ENCODE data around the gene NIFK. TPM values are rescaled to one million over a fixed set of nuclear protein-coding genes. Genes with fewer than 3 reads are reported as not detected.

The NIFK gene
- total RNA-seq, 2 experiments from 2014 or later, result 78.1 to 107 TPM

GRCh38 chr2:121771976-121772742, 35.5 kb upstream of the NIFK start:
- no peaks in the 10 kb centered on the region for H3K9me2 ChIP-seq (ENCODE audit: insufficient read depth, low read length)
- no peaks in the 10 kb centered on the region for H4K20me1 ChIP-seq (ENCODE audit: insufficient read depth, low read length)
- POLR2A ChIA-PET, result interaction anchor here (0.5 to 2.1 kb wide), 20 partner anchors 12 to 321 kb away, joined by 3 to 42 read pairs (median 4); partner anchors contain the start of genes NIFK and TSN
- peak overlapping the region; percentile 43 for H3K4me3 ChIP-seq (ENCODE audit: low read depth, low read length, poor library complexity, severe bottlenecking)
- H3K36me3 ChIP-seq (ENCODE audit: insufficient read depth, low read length), result peaks cover 26% of the 10 kb centered on the region
- CTCF ChIA-PET (ENCODE audit: unreplicated experiment), result interaction anchor here (0.7 to 2.1 kb wide), 4 partner anchors 31 to 125 kb away, joined by 3 to 7 read pairs (median 4); partner anchors contain the start of gene NIFK
- intact Hi-C loops (cut with micrococcal nuclease; ENCODE audit: unreplicated experiment), result loop anchor here (1.0 to 5.0 kb wide), 2 partner anchors 32 to 45 kb away; no protein-coding TSS in a partner anchor
- TF ChIP-seq CTCF (conservative IDR thresholded peaks at IDR 0.05; ENCODE audit: low read length), result no peak
- TF ChIP-seq EZH2phosphoT487 (IDR thresholded peaks at IDR 0.05; ENCODE audit: borderline replicate concordance, low read depth, low read length), result no peak
- H2AFZ ChIP-seq (ENCODE audit: low read length), result peak overlapping the region; percentile 73
- peak overlapping the region; percentile 65 for H3K4me2 ChIP-seq (ENCODE audit: low read length)
- DNase-seq (ENCODE audit: low spot score), result peak; percentile 81
- peaks cover 27% of the 10 kb centered on the region for H3K4me1 ChIP-seq (ENCODE audit: insufficient read depth, low read length, poor library complexity, severe bottlenecking)
- H3K79me2 ChIP-seq (ENCODE audit: insufficient read depth, low read depth, low read length), result no peaks in the 10 kb centered on the region
- peak overlapping the region; percentile 87 for H3K27ac ChIP-seq (ENCODE audit: low read depth, low read length, poor library complexity, severe bottlenecking)
- BruUV-seq (replicated peaks), result no TSS peak
- no peaks in the 10 kb centered on the region for H3K9me3 ChIP-seq (ENCODE audit: low read length)

GRCh38 chr2:121768143-121768755, 31.6 kb upstream of the NIFK start:
- intact Hi-C loops (cut with micrococcal nuclease; ENCODE audit: unreplicated experiment), result no loop called here
- ChIA-PET CTCF (ENCODE audit: unreplicated experiment) (interaction anchor here (0.5 kb wide), 1 partner anchor 19 kb away, joined by 4 read pairs; no protein-coding TSS in a partner anchor), POLR2A (interaction anchor here (0.9 to 1.1 kb wide), 2 partner anchors 10 to 36 kb away, joined by 3 to 4 read pairs; no protein-coding TSS in a partner anchor)
- no peaks in the 10 kb centered on the region for H4K20me1 ChIP-seq (ENCODE audit: insufficient read depth, low read length)
- TF ChIP-seq EZH2phosphoT487 (IDR thresholded peaks at IDR 0.05; ENCODE audit: borderline replicate concordance, low read depth, low read length) (no peak), CTCF (conservative IDR thresholded peaks at IDR 0.05; ENCODE audit: low read length) (no peak)
- H3K4me3 ChIP-seq (ENCODE audit: low read depth, low read length, poor library complexity, severe bottlenecking), result no peak overlapping the region
- no peak overlapping the region for H2AFZ ChIP-seq (ENCODE audit: low read length)
- BruUV-seq (replicated peaks), result no TSS peak
- H3K36me3 ChIP-seq (ENCODE audit: insufficient read depth, low read length), result peaks cover 64% of the 10 kb centered on the region
- no peaks in the 10 kb centered on the region for H3K9me2 ChIP-seq (ENCODE audit: insufficient read depth, low read length)
- no peak overlapping the region for H3K4me2 ChIP-seq (ENCODE audit: low read length)
- no peak overlapping the region for H3K27ac ChIP-seq (ENCODE audit: low read depth, low read length, poor library complexity, severe bottlenecking)
- H3K79me2 ChIP-seq (ENCODE audit: insufficient read depth, low read depth, low read length), result no peaks in the 10 kb centered on the region
- no peak for DNase-seq (ENCODE audit: low spot score)
- no peaks in the 10 kb centered on the region for H3K9me3 ChIP-seq (ENCODE audit: low read length)
- H3K4me1 ChIP-seq (ENCODE audit: insufficient read depth, low read length, poor library complexity, severe bottlenecking), result peaks cover 23% of the 10 kb centered on the region
